ENCODE results near the gene C16orf46. TPM values are rescaled to one million over a fixed set of nuclear protein-coding genes. Genes with fewer than 3 reads are reported as not detected.

Gene C16orf46
- total and polyA plus RNA-seq, 10 donors: 0.24 to 1.1 (median 0.64) TPM; not detected in 4

DNA sequence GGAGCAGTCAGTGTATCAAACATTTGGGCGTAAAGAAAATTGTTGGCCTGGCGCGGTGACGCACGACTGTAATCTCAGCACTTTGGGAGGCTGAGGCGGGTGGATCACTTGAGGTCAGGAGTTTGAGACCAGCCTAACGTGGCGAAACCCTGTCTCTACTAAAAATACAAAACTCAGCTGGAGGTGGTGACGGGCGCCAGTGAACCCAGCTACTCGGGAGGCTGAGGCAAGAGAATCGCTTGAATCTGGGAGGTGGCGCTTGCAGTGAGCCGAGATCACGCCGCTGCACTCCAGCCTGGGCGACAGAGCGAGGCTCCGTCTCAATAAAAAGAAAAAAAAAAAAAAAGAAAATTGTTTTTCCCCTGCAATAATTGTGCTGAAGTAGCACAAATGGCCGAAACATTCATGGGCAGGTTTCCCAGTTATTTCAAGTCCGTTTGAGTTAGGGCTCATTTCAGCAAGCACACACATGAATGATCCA lies 17.8 kb upstream of the C16orf46 start:
- TF ChIP-seq POLR2AphosphoS5 (IDR thresholded peaks at IDR 0.05) (no peak), POLR2A (IDR thresholded peaks at IDR 0.05) (no peak), CTCF (IDR thresholded peaks at IDR 0.05 in 8 of 11, conservative IDR thresholded peaks at IDR 0.05 in 3 of 11) (no peak)
- H3K27ac ChIP-seq: no peak overlapping the region
- no peaks in the 10 kb centered on the region for H3K9me3 ChIP-seq
- DNase-seq: no peak
- intact Hi-C loops (cut with DNase I; ENCODE audit: low total_unique reads): no loop called here
- H3K36me3 ChIP-seq: peaks cover 0 to 2% (median 0%) of the 10 kb centered on the region in 6 donors
- no peaks in the 10 kb centered on the region for H3K27me3 ChIP-seq (replicated peaks in 1 of 7)
- 80 to 83% (median 83%) methylated on average over 21 of the region's 21 CpGs for WGBS, 5 donors
- H3K4me1 ChIP-seq: peaks cover 0 to 26% (median 4%) of the 10 kb centered on the region in 6 donors
- peak overlapping the region in 2 of 8 donors; percentile 88 to 99 for H3K4me3 ChIP-seq

- Histone ChIP-seq H3K9me3 (no peaks in the 10 kb centered on the region), H3K27ac (no peak overlapping the region), H3K36me3 (peaks cover 0 to 13% (median 1%) of the 10 kb centered on the region in 6 donors), H3K27me3 (replicated peaks in 1 of 7) (no peaks in the 10 kb centered on the region), H3K4me3 (no peak overlapping the region), H3K4me1 (no peaks in the 10 kb centered on the region)
- WGBS, 5 donors: 92 to 97% (median 96%) methylated on average over 5 of the region's 5 CpGs
- intact Hi-C loops (cut with DNase I; ENCODE audit: low total_unique reads): no loop called here
- no peak for DNase-seq
- TF ChIP-seq POLR2A (IDR thresholded peaks at IDR 0.05) (no peak), CTCF (IDR thresholded peaks at IDR 0.05 in 8 of 11, conservative IDR thresholded peaks at IDR 0.05 in 3 of 11) (no peak), POLR2AphosphoS5 (IDR thresholded peaks at IDR 0.05) (no peak)
These were observed 11.8 kb upstream of the C16orf46 start for GRCh38 chr16:81088836-81089235.

DNA sequence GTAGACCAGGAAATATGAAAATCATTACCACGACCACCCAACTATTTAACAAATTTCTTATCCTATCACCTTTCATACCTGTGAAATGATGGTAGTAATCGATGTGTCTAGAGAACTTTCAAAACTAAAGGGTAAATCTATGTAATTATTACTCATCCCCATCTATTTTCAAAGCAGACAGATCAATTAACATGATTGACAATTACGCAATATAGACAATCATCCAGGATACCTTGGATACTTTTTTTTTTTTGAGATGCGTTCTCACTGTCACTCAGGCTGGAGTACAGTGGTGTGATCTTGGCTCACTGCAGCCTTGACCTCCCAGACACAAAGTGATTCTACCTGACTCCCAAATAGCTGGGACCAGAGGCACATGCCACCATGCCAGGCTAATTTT lies 4.0 kb upstream of the C16orf46 start:
- Histone ChIP-seq H3K27ac (no peak overlapping the region), H3K27me3 (replicated peaks in 1 of 7) (no peaks in the 10 kb centered on the region), H3K36me3 (peaks cover 0 to 9% (median 2%) of the 10 kb centered on the region in 6 donors), H3K4me3 (no peak overlapping the region), H3K4me1 (peaks cover 0 to 13% (median 10%) of the 10 kb centered on the region in 6 donors), H3K9me3 (no peaks in the 10 kb centered on the region)
- intact Hi-C loops (cut with DNase I; ENCODE audit: low total_unique reads): no loop called here
- TF ChIP-seq POLR2AphosphoS5 (IDR thresholded peaks at IDR 0.05): no peak
- no peak for TF ChIP-seq CTCF (IDR thresholded peaks at IDR 0.05 in 8 of 11, conservative IDR thresholded peaks at IDR 0.05 in 3 of 11)
- TF ChIP-seq POLR2A (IDR thresholded peaks at IDR 0.05): no peak
- no peak for DNase-seq
- 89 to 97% (median 94%) methylated on average over 4 of the region's 4 CpGs for WGBS, 5 donors

GRCh38 chr16:81080233-81080632 lies 3.2 kb upstream of the C16orf46 start:
- intact Hi-C loops (cut with DNase I; ENCODE audit: low total_unique reads): no loop called here
- TF ChIP-seq CTCF (IDR thresholded peaks at IDR 0.05 in 8 of 11, conservative IDR thresholded peaks at IDR 0.05 in 3 of 11) (no peak), POLR2AphosphoS5 (IDR thresholded peaks at IDR 0.05) (no peak), POLR2A (IDR thresholded peaks at IDR 0.05) (no peak)
- no peak for DNase-seq
- Histone ChIP-seq H3K4me1 (peaks cover 0 to 14% (median 11%) of the 10 kb centered on the region in 6 donors), H3K27ac (no peak overlapping the region), H3K4me3 (no peak overlapping the region), H3K27me3 (replicated peaks in 1 of 7) (no peaks in the 10 kb centered on the region), H3K36me3 (peaks cover 0 to 9% (median 2%) of the 10 kb centered on the region in 6 donors), H3K9me3 (no peaks in the 10 kb centered on the region)
- WGBS, 5 donors: 76 to 100% (median 93%) methylated on average over 1 of the region's 1 CpG

Measured in spleen (tissue), 11 donors.